GM12875 (cell line): ENCODE data around the gene SP3.

Source experiments
- H3K4me3 ChIP-seq: one replicate; pipeline ENCODE4 v1.5.1; 2011; ENCODE audit warnings: low read depth, low read length, control low read depth
- CTCF ChIP-seq: IDR thresholded peaks from 2 replicates; pipeline ENCODE4 v1.5.1; 2011; ENCODE audit warnings: low read depth, mild to moderate bottlenecking, control low read depth, inconsistent platforms, low read length, moderate library complexity, borderline replicate concordance; ENCODE audit not compliant: insufficient read depth

Gene SP3

GRCh38 chr2:173982182-173982714, 17.1 kb upstream of the SP3 start:
- no peak overlapping the region for H3K4me3 ChIP-seq
- TF ChIP-seq CTCF: no peak

- no peak overlapping the region for H3K4me3 ChIP-seq
- no peak for TF ChIP-seq CTCF
Observed at GRCh38 chr2:173981520-173981919, 16.3 kb upstream of the SP3 start.

- TF ChIP-seq CTCF: no peak
- H3K4me3 ChIP-seq: no peak overlapping the region
Observed at GRCh38 chr2:173979751-173980351, 14.7 kb upstream of the SP3 start.

GRCh38 chr2:173978447-173978846, 13.3 kb upstream of the SP3 start:
- no peak for TF ChIP-seq CTCF
- H3K4me3 ChIP-seq: no peak overlapping the region

- no peak overlapping the region for H3K4me3 ChIP-seq
- TF ChIP-seq CTCF: no peak
Observed at GRCh38 chr2:173972636-173973035, 7.5 kb upstream of the SP3 start.

GRCh38 chr2:173972165-173972564, 7.0 kb upstream of the SP3 start:
- TF ChIP-seq CTCF: no peak
- H3K4me3 ChIP-seq: no peak overlapping the region

- TF ChIP-seq CTCF: no peak
- H3K4me3 ChIP-seq: no peak overlapping the region
Observed at GRCh38 chr2:173970516-173970924, 5.3 kb upstream of the SP3 start.
